Heart right ventricle (tissue), 16 donors: ENCODE results near the gene PICALM. TPM values are rescaled to one million over a fixed set of nuclear protein-coding genes. Genes with fewer than 3 reads are reported as not detected.

ENCODE experiments used
- ATAC-seq, 8 donors: fragments of 200-7000 bp; cut with Tn5 transposase; one replicate each; pipeline ENCODE4 v1.9.1; 2020; ENCODE audit warnings: mild to moderate bottlenecking in 8 of 8, moderate library complexity in 8 of 8, moderate number of reproducible peaks in 1 of 8
- DNase-seq, 2 donors: peaks; one replicate each; pipeline ENCODE4 v3.0.0-alpha.2; 2020
- H3K27ac ChIP-seq, 10 donors: fragments of 200-600 bp; sonication (generic) in 2 of 10; one replicate each; pipeline versions ENCODE4 v1.5.0 to v1.8.0; 2020 to 2022; ENCODE audit warnings: mild to moderate bottlenecking in 3 of 10
- H3K27me3 ChIP-seq, 7 donors: fragments of 200-600 bp; one replicate each; pipeline ENCODE4 v1.8.0; 2021 to 2022; ENCODE audit warnings: mild to moderate bottlenecking in 2 of 7
- H3K36me3 ChIP-seq, 9 donors: fragments of 200-600 bp; sonication (generic) in 1 of 9; one replicate each; pipeline versions ENCODE4 v1.5.0 to v1.8.0; 2020 to 2022; ENCODE audit warnings: mild to moderate bottlenecking in 2 of 9
- H3K4me1 ChIP-seq, 9 donors: fragments of 200-600 bp; sonication (generic) in 1 of 9; one replicate each; pipeline versions ENCODE4 v1.5.0 to v1.8.0; 2020 to 2022; ENCODE audit warnings: mild to moderate bottlenecking in 4 of 9
- H3K4me3 ChIP-seq, 10 donors: fragments of 200-600 bp; sonication (generic) in 2 of 10; one replicate each; pipeline versions ENCODE4 v1.5.0 to v1.8.0; 2020 to 2022; ENCODE audit warnings: mild to moderate bottlenecking in 7 of 10, moderate library complexity in 2 of 10
- H3K9me3 ChIP-seq, 11 donors: fragments of 200-600 bp in 10 of 11; sonication (generic) in 2 of 11; one replicate each; pipeline versions ENCODE4 v1.5.0 to v1.8.0; 2013 to 2022; ENCODE audit warnings: mild to moderate bottlenecking in 2 of 11, control low read depth in 1 of 11, moderate library complexity in 1 of 11
- CTCF ChIP-seq, 9 donors: fragments of 200-600 bp; sonication (generic) in 2 of 9; IDR thresholded peaks; one replicate each; pipeline versions ENCODE4 v1.5.0 to v1.8.0; 2021 to 2022; ENCODE audit warnings: antibody characterized with exemption in 9 of 9, mild to moderate bottlenecking in 5 of 9, moderate library complexity in 1 of 9
- WGBS, 2 donors: extraction: QIAGEN DNeasy Blood & Tissue Kit; methylation state at CpG; one replicate each; pipeline ENCODE4 v1.1.7; 2013; ENCODE audit warnings: inconsistent platforms in 1 of 2; 5-methylcytosine and 5-hydroxymethylcytosine counted together
- intact Hi-C, 10 donors: fragments of 100-400 bp; cut with DNase I; formaldehyde crosslinking; loops; one replicate each; pipeline versions ENCODE4 v1.11.1 to v1.14.2; 2022
- polyA plus RNA-seq, 2 donors: library from polyadenylated mRNA; stranded (reverse); fragments of 200-250 nt; gene quantifications; one replicate each; pipeline ENCODE4 v1.2.3, GENCODE V29; 2013
- total RNA-seq, 10 donors: library from RNA; stranded (reverse); fragmentation: NEBNext Ultra II Directional in 3 of 10; extraction: Animal tissue kit (Norgen Biotek cat#: 25700) in 3 of 10; gene quantifications; one replicate each; pipeline versions ENCODE4 v1.2.1 to v1.2.4, GENCODE V29; 2021 to 2023
- donor health status: Arrhythmogenic right ventricular cardiomyopathy.
- donor health status: ischemic (EF 13 %, LVEDD 7.1; RV severe dilation, severe dysfunction).
- donor health status: healthy with polysubstance abuse.
- donor health status: DM: no; HTN: yes; CAD: no.
- donor health status: DM: no; HTN: no; CAD: no.
- donor health status: ischemic (EF 25% LVEDD 6.9; RV normal size, moderate dysfunction).
- donor health status: ischemic (EF 25% LVEDD 5.7; RV mildly dilated, moderate dysfunction).
- donor health status: healthy.
- donor health status: DM: yes; HTN: yes; CAD: no.
- donor health status: Ischemic cardiomyopathy.
- donor health status: ischemic (EF 35%, LVEDD 5.7; RV mildly dilated, moderate dysfunction).
- donor health status: nonischemic (EF 11% LVEDD 7.7; RV severe dilation, severe dysfunction).
- donor health status: DM: yes; HTN: yes; CAD: no.
- donor health status: PGD.
- donor health status: ischemic (EF 29% LVEDD 5.4; RV normal size, mild dysfunction).
- donor health status: nonischemic (EF 23%, LVEDD 6.1; RV moderate dilation, normal function).

Gene PICALM
- total and polyA plus RNA-seq, 12 donors, result 40.7 to 206 (median 161) TPM

- no peaks in the 10 kb centered on the region for H3K27me3 ChIP-seq
- H3K9me3 ChIP-seq, result no peaks in the 10 kb centered on the region
- no peak for TF ChIP-seq CTCF (IDR thresholded peaks at IDR 0.05)
- DNase-seq (no peak), ATAC-seq (peak in 2 of 8 donors; percentile 15 to 17)
- H3K36me3 ChIP-seq, result peaks cover 0 to 18% (median 4%) of the 10 kb centered on the region in 9 donors
- intact Hi-C loops, result loop anchor here in 1 of 10 donors (10.0 kb wide), 1 partner anchor 180 kb away; the partner anchor contains the start of gene CCDC83
- no peak overlapping the region for H3K4me3 ChIP-seq
- peaks cover 0 to 94% (median 52%) of the 10 kb centered on the region in 9 donors for H3K4me1 ChIP-seq
- WGBS, 2 donors, result 58 to 59% methylated on average over 1 of the region's 1 CpG
- H3K27ac ChIP-seq, result peak overlapping the region in 2 of 10 donors; percentile 9 to 35
These were observed 33.7 kb downstream of the PICALM start for GRCh38 chr11:86035164-86035563.

- H3K36me3 ChIP-seq, result peaks cover 0 to 23% (median 4%) of the 10 kb centered on the region in 9 donors
- no peak for TF ChIP-seq CTCF (IDR thresholded peaks at IDR 0.05)
- WGBS, 2 donors, result 75 to 79% methylated on average over 2 of the region's 2 CpGs
- no peak for ATAC-seq
- no peak for DNase-seq
- H3K27me3 ChIP-seq, result no peaks in the 10 kb centered on the region
- no peaks in the 10 kb centered on the region for H3K9me3 ChIP-seq
- peaks cover 0 to 93% (median 52%) of the 10 kb centered on the region in 9 donors for H3K4me1 ChIP-seq
- H3K4me3 ChIP-seq, result no peak overlapping the region
- intact Hi-C loops, result loop anchor here in 1 of 10 donors (10.0 kb wide), 1 partner anchor 180 kb away; the partner anchor contains the start of gene CCDC83
- H3K27ac ChIP-seq, result no peak overlapping the region
These were observed 34.2 kb downstream of the PICALM start for GRCh38 chr11:86034710-86035109.

GRCh38 chr11:86021377-86021776, 47.5 kb downstream of the PICALM start:
- Histone ChIP-seq H3K27ac (peak overlapping the region in 1 of 10 donors; percentile 40), H3K4me3 (no peak overlapping the region), H3K36me3 (peaks cover 0 to 100% (median 63%) of the 10 kb centered on the region in 9 donors), H3K4me1 (peaks cover 0 to 17% (median 0%) of the 10 kb centered on the region in 9 donors), H3K9me3 (peaks cover 0 to 4% (median 0%) of the 10 kb centered on the region in 11 donors), H3K27me3 (no peaks in the 10 kb centered on the region)
- ATAC-seq (no peak), DNase-seq (no peak)
- TF ChIP-seq CTCF (IDR thresholded peaks at IDR 0.05), result no peak
- 89 to 92% methylated on average over 3 of the region's 3 CpGs for WGBS, 2 donors
- intact Hi-C loops, result loop anchor here in 1 of 10 donors (5.0 kb wide), 1 partner anchor 44 kb away; no protein-coding TSS in a partner anchor

- no peak for ATAC-seq
- no peak for TF ChIP-seq CTCF (IDR thresholded peaks at IDR 0.05)
- H3K4me1 ChIP-seq, result peaks cover 0 to 22% (median 4%) of the 10 kb centered on the region in 9 donors
- 95 to 98% methylated on average over 1 of the region's 1 CpG for WGBS, 2 donors
- no peak overlapping the region for H3K4me3 ChIP-seq
- H3K36me3 ChIP-seq, result peaks cover 0 to 100% (median 37%) of the 10 kb centered on the region in 9 donors
- peaks cover 0 to 4% (median 0%) of the 10 kb centered on the region in 11 donors for H3K9me3 ChIP-seq
- intact Hi-C loops, result no loop called here
- no peaks in the 10 kb centered on the region for H3K27me3 ChIP-seq
- no peak for DNase-seq
- H3K27ac ChIP-seq, result no peak overlapping the region
These were observed 50.6 kb downstream of the PICALM start for GRCh38 chr11:86018249-86018648.
